Measurements from ENCODE around the gene BCAS3.
"Not testable (repeated sequence)": the region's sequence is repeated elsewhere in the genome, so short reads cannot be mapped to it uniquely, and the experiment has no call there.

The BCAS3 gene

GRCh38 chr17:60804831-60805230 is 127.2 kb downstream of the BCAS3 start:
- no peak for DNase-seq

- DNase-seq, result no peak
These were observed 131.8 kb downstream of the BCAS3 start for GRCh38 chr17:60809421-60809820.

- DNase-seq, result not testable (repeated sequence)
These were observed 137.3 kb downstream of the BCAS3 start for GRCh38 chr17:60814941-60815340.

- DNase-seq, result no peak
These were observed 139.5 kb downstream of the BCAS3 start for GRCh38 chr17:60817192-60817591.

GRCh38 chr17:60819447-60820130 is 141.9 kb downstream of the BCAS3 start:
- no peak for DNase-seq

- DNase-seq, result no peak
These were observed 145.9 kb downstream of the BCAS3 start for GRCh38 chr17:60823515-60823914.

GRCh38 chr17:60825351-60825750 is 147.7 kb downstream of the BCAS3 start:
- no peak for DNase-seq

- no peak for DNase-seq
These were observed 150.3 kb downstream of the BCAS3 start for GRCh38 chr17:60827943-60828342.

- DNase-seq, result no peak
These were observed 154.5 kb downstream of the BCAS3 start for GRCh38 chr17:60832151-60832585.

GRCh38 chr17:60832631-60833030 is 155.0 kb downstream of the BCAS3 start:
- DNase-seq, result no peak

GRCh38 chr17:60840456-60840855 is 162.8 kb downstream of the BCAS3 start:
- no peak for DNase-seq

- no peak for DNase-seq
These were observed 167.4 kb downstream of the BCAS3 start for GRCh38 chr17:60845012-60845411.

- DNase-seq, result no peak
These were observed 168.5 kb downstream of the BCAS3 start for GRCh38 chr17:60846175-60846574.

- no peak for DNase-seq
These were observed 173.5 kb downstream of the BCAS3 start for GRCh38 chr17:60851181-60851580.

GRCh38 chr17:60857556-60858080 is 180.0 kb downstream of the BCAS3 start:
- DNase-seq, result no peak

GRCh38 chr17:60862482-60862881 is 184.8 kb downstream of the BCAS3 start:
- DNase-seq, result no peak

- DNase-seq, result no peak
These were observed 186.4 kb downstream of the BCAS3 start for GRCh38 chr17:60863892-60864707.

- DNase-seq, result no peak
These were observed 187.0 kb downstream of the BCAS3 start for GRCh38 chr17:60864708-60865005.

GRCh38 chr17:60874772-60875171 is 197.1 kb downstream of the BCAS3 start:
- no peak for DNase-seq

- not testable (repeated sequence) for DNase-seq
These were observed 209.3 kb downstream of the BCAS3 start for GRCh38 chr17:60886731-60887613.

- no peak for DNase-seq
These were observed 210.0 kb downstream of the BCAS3 start for GRCh38 chr17:60887614-60888028.

- DNase-seq, result no peak
These were observed 211.4 kb downstream of the BCAS3 start for GRCh38 chr17:60888812-60889709.
